ENCODE measurements around the gene DNMT3A.

The DNMT3A gene

DNA sequence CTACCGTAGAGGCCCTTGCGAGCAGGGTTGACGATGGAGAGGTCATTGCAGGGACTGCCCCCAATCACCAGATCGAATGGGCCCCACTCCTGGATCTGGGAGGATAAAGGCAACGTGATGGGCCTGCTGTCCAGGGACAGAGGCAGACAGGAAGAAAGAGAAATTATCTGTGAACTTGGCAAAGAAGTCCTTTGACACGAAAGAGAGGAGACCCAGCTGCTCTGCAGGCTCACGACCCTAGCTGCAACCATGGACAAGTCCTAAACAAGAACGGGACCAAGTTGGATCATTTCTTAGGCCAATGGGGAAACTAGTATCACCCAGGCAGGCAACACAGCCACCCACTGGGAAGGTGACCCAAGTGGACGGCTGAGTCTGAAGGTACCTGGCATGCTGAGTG is 101.1 kb downstream of the DNMT3A start:
- Histone ChIP-seq H3K9ac (ENCODE audit: low read depth, low read length) (no peak overlapping the region), H3K4me1 (ENCODE audit: insufficient read depth, low read length) (no peaks in the 10 kb centered on the region), H3K9me3 (ENCODE audit: control insufficient read depth, insufficient read depth, low read length) (no peaks in the 10 kb centered on the region), H3K36me3 (ENCODE audit: insufficient read depth, low read length) (peaks cover 47% of the 10 kb centered on the region)

DNA sequence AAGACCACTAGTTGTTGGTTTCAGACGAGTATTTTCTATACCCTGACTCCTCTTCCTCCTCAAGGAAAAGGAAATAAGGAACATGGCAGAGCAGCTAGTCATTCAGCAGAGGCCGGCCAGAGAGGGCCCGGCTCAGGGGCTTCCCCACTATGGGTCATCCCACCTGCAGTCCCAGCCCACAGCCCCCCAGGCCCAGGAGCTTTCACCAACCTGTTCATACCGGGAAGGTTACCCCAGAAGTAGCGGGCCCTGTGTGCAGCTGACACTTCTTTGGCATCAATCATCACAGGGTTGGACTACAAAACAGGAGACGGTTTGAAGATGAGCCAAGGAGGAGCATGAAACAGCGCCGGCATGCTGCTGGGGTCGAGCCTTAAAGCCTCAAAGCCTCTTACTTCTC is 102.8 kb downstream of the DNMT3A start:
- Histone ChIP-seq H3K9ac (ENCODE audit: low read depth, low read length) (no peak overlapping the region), H3K36me3 (ENCODE audit: insufficient read depth, low read length) (peaks cover 42% of the 10 kb centered on the region), H3K9me3 (ENCODE audit: control insufficient read depth, insufficient read depth, low read length) (no peaks in the 10 kb centered on the region), H3K4me1 (ENCODE audit: insufficient read depth, low read length) (no peaks in the 10 kb centered on the region)

DNA sequence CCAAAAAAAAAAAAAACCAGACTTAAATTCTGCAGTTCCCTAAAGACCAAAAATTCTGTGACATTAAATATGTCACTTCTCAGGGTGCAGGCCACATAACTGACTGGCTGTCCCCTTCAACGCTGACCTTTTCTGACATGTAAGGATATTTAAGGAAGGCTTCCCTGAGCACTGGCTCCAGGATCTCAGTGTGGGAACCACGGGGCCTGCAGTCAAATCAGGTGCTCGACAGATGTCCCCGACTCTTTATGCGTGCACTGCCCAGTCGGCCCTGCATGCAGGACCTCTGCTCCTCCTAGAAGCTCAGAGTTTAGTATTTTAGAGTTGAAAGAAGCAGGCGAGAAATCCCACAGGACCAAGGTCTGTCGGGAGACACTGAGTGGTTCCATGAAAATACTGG is 104.0 kb downstream of the DNMT3A start:
- Histone ChIP-seq H3K36me3 (ENCODE audit: insufficient read depth, low read length) (peaks cover 45% of the 10 kb centered on the region), H3K9ac (ENCODE audit: low read depth, low read length) (no peak overlapping the region), H3K4me1 (ENCODE audit: insufficient read depth, low read length) (no peaks in the 10 kb centered on the region), H3K9me3 (ENCODE audit: control insufficient read depth, insufficient read depth, low read length) (no peaks in the 10 kb centered on the region)

DNA sequence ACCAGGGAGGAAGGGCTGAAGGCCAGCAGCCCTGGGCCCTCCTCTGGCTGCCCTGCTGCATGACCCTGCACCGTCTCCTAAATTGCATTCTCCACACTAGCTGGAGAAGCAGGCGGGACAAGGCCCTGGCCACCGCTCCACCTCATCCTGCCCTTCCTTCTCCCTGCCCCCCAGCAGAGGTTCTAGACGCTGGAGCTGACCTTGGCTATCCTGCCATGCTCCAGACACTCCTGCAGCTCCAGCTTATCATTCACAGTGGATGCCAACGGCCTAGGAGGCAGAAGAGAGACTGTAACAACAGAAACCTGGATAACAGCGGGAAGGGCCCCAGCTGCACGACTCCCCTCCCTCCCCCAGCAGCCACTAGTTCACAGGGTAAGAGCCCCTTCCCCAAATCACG is 105.0 kb downstream of the DNMT3A start:
- no peaks in the 10 kb centered on the region for H3K9me3 ChIP-seq (ENCODE audit: control insufficient read depth, insufficient read depth, low read length)
- H3K4me1 ChIP-seq (ENCODE audit: insufficient read depth, low read length), result no peaks in the 10 kb centered on the region
- peaks cover 37% of the 10 kb centered on the region for H3K36me3 ChIP-seq (ENCODE audit: insufficient read depth, low read length)
- H3K9ac ChIP-seq (ENCODE audit: low read depth, low read length), result no peak overlapping the region

DNA sequence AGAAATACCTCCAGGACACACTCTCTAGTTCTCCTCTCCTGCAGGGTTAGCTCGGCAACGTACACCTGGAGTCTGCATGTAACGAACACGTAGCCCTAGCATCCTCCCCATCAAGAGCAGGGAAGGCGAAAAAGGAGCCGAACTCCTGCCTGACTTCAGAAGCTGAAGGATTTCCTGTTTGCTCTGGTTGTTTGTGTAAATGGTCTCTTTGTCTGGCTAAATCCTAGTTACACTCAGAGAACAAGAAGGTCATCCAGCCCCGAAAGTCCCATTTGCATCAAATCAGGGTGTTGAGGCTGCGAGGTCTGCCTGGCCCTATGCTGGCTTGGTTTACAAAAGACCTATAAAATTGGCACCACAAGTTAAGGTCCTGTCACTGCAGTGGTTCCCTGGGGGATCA is 107.0 kb downstream of the DNMT3A start:
- Histone ChIP-seq H3K4me1 (ENCODE audit: insufficient read depth, low read length) (peaks cover 6% of the 10 kb centered on the region; the same call in 1 of the 2 replicates), H3K9me3 (ENCODE audit: control insufficient read depth, insufficient read depth, low read length) (no peaks in the 10 kb centered on the region), H3K36me3 (ENCODE audit: insufficient read depth, low read length) (peaks cover 24% of the 10 kb centered on the region), H3K9ac (ENCODE audit: low read depth, low read length) (no peak overlapping the region)

DNA sequence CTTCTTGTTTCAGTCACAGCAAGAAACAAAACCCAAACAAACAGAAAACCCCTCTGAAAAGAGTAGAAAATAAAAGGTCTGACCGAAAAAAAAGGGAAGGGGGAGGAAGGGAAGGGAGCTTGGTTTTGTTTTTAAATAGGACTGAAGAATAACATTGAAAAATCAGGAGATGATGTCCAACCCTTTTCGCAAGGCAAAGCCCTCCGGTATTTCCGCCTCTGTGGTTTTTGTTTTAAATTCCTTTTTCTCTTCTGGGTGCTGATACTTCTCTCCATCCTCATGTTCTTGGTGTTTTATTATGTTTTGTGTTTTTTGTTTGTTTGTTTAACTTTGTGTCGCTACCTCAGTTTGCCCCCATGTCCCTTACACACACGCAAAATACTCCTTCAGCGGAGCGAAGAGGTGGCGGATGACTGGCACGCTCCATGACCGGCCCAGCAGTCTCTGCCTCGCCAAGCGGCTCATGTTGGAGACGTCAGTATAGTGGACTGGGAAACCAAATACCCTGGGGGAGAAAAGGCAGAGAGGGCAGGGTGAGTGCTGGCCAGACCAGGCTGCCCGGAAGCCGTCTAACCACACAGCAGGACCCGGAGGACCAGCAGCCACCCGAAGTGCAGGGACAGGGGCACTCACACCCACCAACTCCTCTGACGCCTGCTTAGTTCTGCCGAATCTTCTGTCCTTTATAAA is 107.7 kb downstream of the DNMT3A start:
- peaks cover 24% of the 10 kb centered on the region for H3K36me3 ChIP-seq (ENCODE audit: insufficient read depth, low read length)

DNA sequence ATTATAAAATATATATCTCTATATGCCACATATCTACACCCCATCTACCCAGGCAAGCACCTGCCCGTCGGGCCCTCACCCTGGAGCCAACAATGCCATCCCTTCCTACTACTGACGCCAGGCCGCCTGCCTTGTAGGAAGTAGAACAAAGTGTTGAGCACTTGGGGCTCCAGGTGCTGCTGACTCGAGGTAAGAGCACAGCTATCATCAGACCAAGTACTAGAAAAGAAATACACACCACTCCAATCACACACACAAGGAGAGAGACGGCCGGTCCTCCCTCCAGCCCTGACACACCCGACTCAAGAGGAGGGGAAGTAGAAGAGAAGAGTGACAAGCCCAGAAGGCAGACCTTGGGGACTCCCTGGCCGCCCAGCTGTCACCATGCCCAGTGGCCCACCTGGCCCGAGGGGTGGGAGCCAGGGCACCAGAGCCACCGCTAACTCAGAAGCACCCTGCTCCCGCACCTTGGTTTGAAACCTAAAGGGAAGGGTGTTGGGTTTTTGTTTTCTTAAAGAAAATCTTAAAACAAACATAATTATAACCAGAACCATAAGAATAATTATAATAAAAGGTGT is 109.4 kb downstream of the DNMT3A start:
- Histone ChIP-seq H3K9ac (ENCODE audit: low read depth, low read length) (no peak overlapping the region), H3K9me3 (ENCODE audit: control insufficient read depth, insufficient read depth, low read length) (no peaks in the 10 kb centered on the region), H3K36me3 (ENCODE audit: insufficient read depth, low read length) (peaks cover 21% of the 10 kb centered on the region), H3K4me1 (ENCODE audit: insufficient read depth, low read length) (peaks cover 22% of the 10 kb centered on the region)

More for the DNA sequence above, 107.7 kb downstream of the DNMT3A start:
- Histone ChIP-seq H3K9ac (ENCODE audit: low read depth, low read length) (no peak overlapping the region), H3K9me3 (ENCODE audit: control insufficient read depth, insufficient read depth, low read length) (no peaks in the 10 kb centered on the region), H3K4me1 (ENCODE audit: insufficient read depth, low read length) (peaks cover 13% of the 10 kb centered on the region)

DNA sequence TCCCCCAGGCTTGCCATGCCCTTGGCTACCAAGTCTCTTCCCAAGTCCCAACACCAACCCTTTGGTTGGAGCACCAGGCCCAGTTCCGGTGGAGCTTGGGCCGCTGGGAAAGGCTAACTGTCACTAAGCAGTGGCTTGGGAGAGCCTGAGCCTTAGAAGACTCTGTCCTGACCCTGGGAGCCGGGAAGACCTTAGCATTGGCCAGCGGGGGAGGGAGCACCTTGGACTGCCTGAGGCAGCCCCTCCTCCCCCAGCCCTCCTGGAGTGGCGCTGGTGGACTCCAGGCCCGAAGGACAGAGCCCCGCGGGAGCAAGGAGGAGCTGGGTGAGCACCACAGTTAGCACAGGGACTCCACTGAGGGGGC is 110.8 kb downstream of the DNMT3A start:
- Histone ChIP-seq H3K36me3 (ENCODE audit: insufficient read depth, low read length) (peaks cover 21% of the 10 kb centered on the region), H3K4me1 (ENCODE audit: insufficient read depth, low read length) (peaks cover 22% of the 10 kb centered on the region), H3K9ac (ENCODE audit: low read depth, low read length) (no peak overlapping the region), H3K9me3 (ENCODE audit: control insufficient read depth, insufficient read depth, low read length) (no peaks in the 10 kb centered on the region)

DNA sequence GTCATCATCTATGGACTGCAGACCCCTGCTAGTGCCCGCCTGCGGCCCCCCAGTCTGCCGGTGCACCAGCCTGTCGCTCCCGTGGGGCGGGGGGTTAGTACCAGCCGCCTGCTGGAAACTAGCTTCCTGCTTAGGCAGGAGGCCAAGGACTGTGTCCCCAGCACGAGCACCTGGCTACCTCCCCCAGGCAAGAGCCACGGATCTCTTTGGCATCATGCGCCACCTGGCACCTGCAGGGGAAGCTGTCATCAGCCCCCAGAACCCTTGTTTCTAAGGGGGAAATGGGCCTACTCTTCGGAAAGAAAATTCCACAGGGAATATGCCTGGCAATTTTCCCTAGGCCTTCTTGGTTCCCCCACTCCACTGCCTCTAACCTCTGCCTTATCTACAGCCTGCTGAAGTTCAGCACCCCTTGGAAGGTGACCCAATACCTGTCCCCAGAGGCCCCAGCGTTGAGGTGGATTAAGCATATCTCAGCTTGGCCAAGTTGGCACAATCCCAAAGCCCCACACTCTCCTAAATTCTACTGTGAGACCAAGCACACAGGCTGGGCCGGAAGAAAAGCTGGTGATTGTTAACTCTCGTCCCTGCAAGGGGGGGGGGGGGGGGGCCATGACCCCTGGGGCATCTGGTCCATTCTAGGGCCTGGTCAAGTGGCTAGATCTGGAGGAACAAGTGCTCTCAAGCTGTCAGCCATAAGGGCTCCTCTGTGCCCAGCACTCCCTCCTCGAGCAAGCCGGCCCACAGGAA is 111.4 kb downstream of the DNMT3A start:
- Histone ChIP-seq H3K36me3 (ENCODE audit: insufficient read depth, low read length) (peaks cover 19% of the 10 kb centered on the region), H3K9ac (ENCODE audit: low read depth, low read length) (no peak overlapping the region), H3K9me3 (ENCODE audit: control insufficient read depth, insufficient read depth, low read length) (no peaks in the 10 kb centered on the region), H3K4me1 (ENCODE audit: insufficient read depth, low read length) (peaks cover 22% of the 10 kb centered on the region)

DNA sequence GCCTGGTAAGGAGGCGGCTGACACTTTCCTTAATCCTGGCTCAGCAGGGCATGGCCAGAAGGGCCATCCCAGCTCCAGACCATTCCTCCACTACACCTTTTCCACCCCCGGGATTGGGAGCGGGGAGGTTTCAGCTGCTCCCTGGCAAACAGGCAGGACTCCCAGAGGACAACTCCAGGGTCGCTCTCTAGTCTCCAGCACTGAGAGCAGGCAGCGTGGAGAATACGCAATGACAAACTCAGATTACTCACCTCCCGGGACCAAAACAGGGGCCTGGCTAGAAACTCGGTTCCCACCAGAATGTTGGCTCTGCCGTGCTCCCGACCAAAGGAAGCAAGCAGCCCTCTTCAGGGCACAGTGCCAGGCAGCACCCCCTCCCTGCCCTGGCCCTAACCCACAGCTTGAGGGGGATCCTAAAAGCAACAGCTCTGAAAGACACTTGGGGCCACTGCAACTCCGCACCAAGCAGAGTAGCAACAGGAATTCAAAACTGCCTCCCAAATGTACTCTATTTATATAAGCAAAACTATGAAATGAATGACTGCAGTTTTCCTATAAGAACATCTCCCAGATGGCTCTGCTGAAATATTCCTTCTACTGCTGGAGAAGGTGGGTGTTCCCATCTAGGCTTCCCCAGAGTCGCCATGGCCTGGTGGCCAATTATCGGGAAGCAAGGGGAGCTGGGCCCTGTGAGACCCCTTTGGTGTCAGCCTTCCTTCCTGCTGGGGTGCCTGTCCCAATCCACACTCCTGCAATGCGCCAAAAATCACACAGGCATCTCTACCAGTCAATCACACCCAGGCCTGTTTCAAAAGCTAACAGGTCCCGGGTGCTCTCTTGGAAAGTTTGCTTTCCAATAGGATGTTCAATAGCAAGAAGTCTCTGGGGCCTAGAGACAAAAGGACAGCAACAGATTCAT is 112.2 kb downstream of the DNMT3A start:
- H3K36me3 ChIP-seq (ENCODE audit: insufficient read depth, low read length), result peaks cover 15% of the 10 kb centered on the region
- peak overlapping the region; percentile 9; the same call in 1 of the 2 replicates for H3K9ac ChIP-seq (ENCODE audit: low read depth, low read length)
- peaks cover 22% of the 10 kb centered on the region for H3K4me1 ChIP-seq (ENCODE audit: insufficient read depth, low read length)
- no peaks in the 10 kb centered on the region for H3K9me3 ChIP-seq (ENCODE audit: control insufficient read depth, insufficient read depth, low read length)

DNA sequence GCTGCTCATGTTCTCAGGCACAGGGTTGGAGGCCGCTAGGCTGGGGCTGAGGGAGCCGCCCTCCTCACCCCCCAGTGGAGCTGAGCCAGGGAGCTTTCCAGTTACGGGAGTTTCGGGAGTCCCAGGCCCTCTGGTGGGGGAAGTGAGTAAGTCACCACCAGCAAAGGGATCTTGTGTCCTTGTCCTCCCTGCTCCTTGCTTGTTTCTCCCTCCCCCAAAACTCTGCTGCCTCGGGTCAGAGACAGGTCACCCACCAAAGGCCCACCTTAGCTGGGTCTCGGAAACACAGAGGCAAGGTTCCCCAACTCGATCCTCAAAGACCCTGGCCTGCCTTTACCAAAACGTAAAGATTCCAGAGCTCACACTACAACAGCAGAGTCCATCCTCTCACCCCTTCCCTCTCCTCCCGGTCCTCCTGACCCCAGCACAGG is 112.9 kb downstream of the DNMT3A start:
- peaks cover 8% of the 10 kb centered on the region for H3K36me3 ChIP-seq (ENCODE audit: insufficient read depth, low read length)
- peak overlapping the region; percentile 9; the same call in 1 of the 2 replicates for H3K9ac ChIP-seq (ENCODE audit: low read depth, low read length)
- peaks cover 22% of the 10 kb centered on the region for H3K4me1 ChIP-seq (ENCODE audit: insufficient read depth, low read length)
- H3K9me3 ChIP-seq (ENCODE audit: control insufficient read depth, insufficient read depth, low read length), result no peaks in the 10 kb centered on the region

DNA sequence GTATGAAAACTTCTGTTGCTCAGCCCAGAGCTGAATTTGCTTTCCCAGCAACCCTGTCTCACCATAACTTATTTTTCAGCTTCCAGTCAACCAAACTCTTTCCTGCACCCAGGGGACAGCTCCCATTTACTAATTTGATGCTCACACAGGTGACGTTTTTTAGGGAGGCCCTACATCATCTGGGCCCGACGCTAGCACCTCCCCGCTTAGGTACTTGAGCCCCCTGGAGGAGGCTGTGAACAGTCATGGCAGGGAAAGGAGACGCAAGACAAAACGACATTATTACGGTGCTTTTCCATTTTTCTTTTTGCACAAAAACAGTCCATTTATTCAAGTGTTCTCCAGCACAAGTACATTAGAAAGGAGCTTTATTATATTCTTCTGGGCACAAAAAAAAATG is 114.1 kb downstream of the DNMT3A start:
- H3K36me3 ChIP-seq (ENCODE audit: insufficient read depth, low read length), result peaks cover under 1% of the 10 kb centered on the region
- peaks cover 22% of the 10 kb centered on the region for H3K4me1 ChIP-seq (ENCODE audit: insufficient read depth, low read length)
- no peak overlapping the region for H3K9ac ChIP-seq (ENCODE audit: low read depth, low read length)
- no peaks in the 10 kb centered on the region for H3K9me3 ChIP-seq (ENCODE audit: control insufficient read depth, insufficient read depth, low read length)

DNA sequence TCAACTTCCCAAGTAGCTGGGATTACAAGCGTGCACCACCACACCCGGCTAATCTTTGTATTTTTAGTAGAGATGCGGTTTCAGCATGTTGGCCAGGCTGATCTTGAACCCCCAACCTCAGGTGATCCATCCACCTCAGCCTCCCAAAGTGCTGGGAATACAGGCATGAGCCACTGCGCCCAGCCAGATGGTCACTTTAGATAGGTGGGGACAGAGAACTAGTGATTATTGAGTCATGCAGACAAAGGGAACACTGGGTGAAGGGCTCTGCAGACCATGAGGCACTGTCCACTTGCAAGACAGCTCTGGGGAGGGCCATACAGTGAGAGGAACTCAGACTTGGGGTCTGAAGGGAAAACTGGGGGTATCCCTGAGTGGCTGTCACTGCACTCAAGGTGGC is 114.9 kb downstream of the DNMT3A start:
- H3K36me3 ChIP-seq (ENCODE audit: insufficient read depth, low read length), result no peaks in the 10 kb centered on the region; the same call in none of the 2 replicates
- H3K9ac ChIP-seq (ENCODE audit: low read depth, low read length), result no peak overlapping the region
- no peaks in the 10 kb centered on the region for H3K9me3 ChIP-seq (ENCODE audit: control insufficient read depth, insufficient read depth, low read length)
- H3K4me1 ChIP-seq (ENCODE audit: insufficient read depth, low read length), result peaks cover 22% of the 10 kb centered on the region
